Astrocyte (in vitro differentiated cells and primary cell): ENCODE data around the gene FFAR2. TPM values are rescaled to one million over a fixed set of nuclear protein-coding genes. Genes with fewer than 3 reads are reported as not detected.
"Not testable (repeated sequence)": the region's sequence is repeated elsewhere in the genome, so short reads cannot be mapped to it uniquely, and the experiment has no call there.

Source experiments
- DNase-seq: peaks from one replicate; pipeline ENCODE4 v3.0.0-alpha.2; 2010; ENCODE audit warnings: low read depth
- FAIRE-seq: peaks from 2 replicates; lab custom pipeline; 2011; peaks lifted over from hg19 to GRCh38; lab: Jason Lieb, UNC
- H2AFZ ChIP-seq: 2 replicates; pipeline ENCODE4 v1.6.0; 2012; ENCODE audit warnings: low read depth, low read length, inconsistent platforms
- H3K27ac ChIP-seq: 2 replicates; pipeline ENCODE4 v1.5.1; 2011; ENCODE audit warnings: low read depth, low read length, inconsistent platforms
- H3K27me3 ChIP-seq: 2 replicates; pipeline ENCODE4 v1.6.0; 2011; ENCODE audit warnings: low read length, inconsistent platforms; ENCODE audit not compliant: insufficient read depth
- H3K36me3 ChIP-seq: 2 replicates; pipeline ENCODE4 v1.5.1; 2011; ENCODE audit warnings: low read length, inconsistent platforms; ENCODE audit not compliant: insufficient read depth
- H3K4me1 ChIP-seq: 2 replicates; pipeline ENCODE4 v1.5.1; 2011; ENCODE audit warnings: low read length, inconsistent platforms; ENCODE audit not compliant: insufficient read depth
- H3K4me2 ChIP-seq: 2 replicates; pipeline ENCODE4 v1.6.0; 2012; ENCODE audit warnings: low read length, inconsistent platforms
- H3K4me3 ChIP-seq: 2 replicates; pipeline ENCODE4 v1.5.1; 2011; ENCODE audit warnings: low read depth, mild to moderate bottlenecking, low read length, inconsistent platforms; ENCODE audit not compliant: insufficient read depth
- H3K79me2 ChIP-seq: 2 replicates; pipeline ENCODE4 v1.6.0; 2012; ENCODE audit warnings: mild to moderate bottlenecking, low read length, inconsistent platforms; ENCODE audit not compliant: insufficient read depth
- H3K9ac ChIP-seq: 2 replicates; pipeline ENCODE4 v1.6.0; 2012; ENCODE audit warnings: mild to moderate bottlenecking, low read length, inconsistent platforms
- H3K9me3 ChIP-seq: 2 replicates; pipeline ENCODE4 v1.5.1; 2012; ENCODE audit warnings: low read depth, mild to moderate bottlenecking, low read length, inconsistent platforms; ENCODE audit not compliant: insufficient read depth
- H4K20me1 ChIP-seq: 2 replicates; pipeline ENCODE4 v1.6.0; 2012; ENCODE audit warnings: low read length, inconsistent platforms; ENCODE audit not compliant: insufficient read depth
- H3K27ac Mint-ChIP-seq: one replicate; pipeline ENCODE4 v1.8.0; 2021; ENCODE audit warnings: mild to moderate bottlenecking, mixed read lengths; ENCODE audit not compliant: unreplicated experiment
- H3K27me3 Mint-ChIP-seq: one replicate; pipeline ENCODE4 v1.8.0; 2021; ENCODE audit warnings: low read depth, mixed read lengths; ENCODE audit not compliant: unreplicated experiment
- H3K36me3 Mint-ChIP-seq: one replicate; pipeline ENCODE4 v1.8.0; 2021; ENCODE audit warnings: low read depth, mixed read lengths; ENCODE audit not compliant: unreplicated experiment
- H3K4me1 Mint-ChIP-seq: one replicate; pipeline ENCODE4 v1.8.0; 2021; ENCODE audit warnings: low read depth, mixed read lengths; ENCODE audit not compliant: unreplicated experiment
- H3K4me3 Mint-ChIP-seq: one replicate; pipeline ENCODE4 v1.8.0; 2021; ENCODE audit warnings: mild to moderate bottlenecking, moderate library complexity, mixed read lengths; ENCODE audit not compliant: unreplicated experiment
- H3K9me3 Mint-ChIP-seq: one replicate; pipeline ENCODE4 v1.8.0; 2021; ENCODE audit warnings: mild to moderate bottlenecking, mixed read lengths; ENCODE audit not compliant: unreplicated experiment
- EZH2 ChIP-seq: IDR thresholded peaks from 2 replicates; pipeline ENCODE4 v1.6.1; 2012; ENCODE audit warnings: mild to moderate bottlenecking, low read length, inconsistent platforms; ENCODE audit not compliant: insufficient read depth
- total RNA-seq: library from RNA; stranded (reverse); gene quantifications from 2 replicates; pipeline ENCODE4 v1.2.1, GENCODE V29; 2021
- TF ChIP-seq, protein P1 (sequence below): IDR thresholded peaks from 2 replicates; pipeline ENCODE4 v1.5.1; 2011; ENCODE audit warnings: low read depth, mild to moderate bottlenecking, inconsistent platforms, low read length, moderate library complexity; ENCODE audit not compliant: insufficient read depth

The FFAR2 gene
- total RNA-seq, 1 donor from 2014 or later, result not detected

DNA sequence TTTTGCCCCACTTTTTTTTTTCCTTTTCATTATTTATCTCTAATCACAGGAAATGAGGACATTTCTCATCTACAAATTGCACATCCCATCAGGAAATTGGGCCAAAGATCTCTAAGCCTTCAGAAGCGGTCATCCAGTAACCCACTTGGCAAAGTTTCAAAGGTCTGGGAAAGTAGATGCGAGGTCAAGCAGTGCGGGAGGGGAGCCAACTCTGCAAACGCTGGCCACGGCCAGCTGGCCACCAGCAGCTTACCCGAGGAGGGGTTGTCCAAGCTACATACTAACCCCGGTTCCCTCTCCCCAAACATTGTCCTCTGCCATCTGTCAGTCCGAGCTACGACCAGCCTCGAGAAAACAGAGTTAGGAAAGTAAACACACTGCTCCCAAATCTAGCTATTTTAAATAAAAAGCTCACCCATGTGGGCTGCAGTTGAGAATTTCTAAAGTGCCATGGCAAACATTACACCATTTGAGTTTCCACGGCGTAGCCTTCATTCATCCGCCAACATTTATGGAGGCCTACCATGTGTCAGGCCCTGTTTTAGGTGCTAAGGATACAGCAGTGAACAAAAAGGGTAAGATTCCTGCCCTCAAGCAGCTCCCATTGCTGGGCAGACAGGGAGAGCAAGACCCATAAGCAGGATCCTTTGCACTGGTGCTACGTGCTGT lies 11.5 kb downstream of the FFAR2 start:
- no peak for TF ChIP-seq EZH2
- TF ChIP-seq, protein P1, sequence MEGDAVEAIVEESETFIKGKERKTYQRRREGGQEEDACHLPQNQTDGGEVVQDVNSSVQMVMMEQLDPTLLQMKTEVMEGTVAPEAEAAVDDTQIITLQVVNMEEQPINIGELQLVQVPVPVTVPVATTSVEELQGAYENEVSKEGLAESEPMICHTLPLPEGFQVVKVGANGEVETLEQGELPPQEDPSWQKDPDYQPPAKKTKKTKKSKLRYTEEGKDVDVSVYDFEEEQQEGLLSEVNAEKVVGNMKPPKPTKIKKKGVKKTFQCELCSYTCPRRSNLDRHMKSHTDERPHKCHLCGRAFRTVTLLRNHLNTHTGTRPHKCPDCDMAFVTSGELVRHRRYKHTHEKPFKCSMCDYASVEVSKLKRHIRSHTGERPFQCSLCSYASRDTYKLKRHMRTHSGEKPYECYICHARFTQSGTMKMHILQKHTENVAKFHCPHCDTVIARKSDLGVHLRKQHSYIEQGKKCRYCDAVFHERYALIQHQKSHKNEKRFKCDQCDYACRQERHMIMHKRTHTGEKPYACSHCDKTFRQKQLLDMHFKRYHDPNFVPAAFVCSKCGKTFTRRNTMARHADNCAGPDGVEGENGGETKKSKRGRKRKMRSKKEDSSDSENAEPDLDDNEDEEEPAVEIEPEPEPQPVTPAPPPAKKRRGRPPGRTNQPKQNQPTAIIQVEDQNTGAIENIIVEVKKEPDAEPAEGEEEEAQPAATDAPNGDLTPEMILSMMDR, result no peak
- Histone ChIP-seq H4K20me1 (no peaks in the 10 kb centered on the region), H3K4me3 (no peak overlapping the region), H3K9ac (no peak overlapping the region), H3K36me3 (no peaks in the 10 kb centered on the region), H3K79me2 (no peaks in the 10 kb centered on the region), H3K27me3 (no peaks in the 10 kb centered on the region), H3K4me2 (no peak overlapping the region), H3K27ac (no peak overlapping the region), H3K4me1 (no peaks in the 10 kb centered on the region), H3K9me3 (no peaks in the 10 kb centered on the region), H2AFZ (no peak overlapping the region)
- Mint-ChIP-seq H3K36me3 (peaks cover 3% of the 10 kb centered on the region), H3K27me3 (peaks cover 27% of the 10 kb centered on the region), H3K27ac (no peak overlapping the region), H3K9me3 (no peaks in the 10 kb centered on the region), H3K4me1 (peaks cover 12% of the 10 kb centered on the region), H3K4me3 (no peak overlapping the region)
- FAIRE-seq (no peak), DNase-seq (no peak)

DNA sequence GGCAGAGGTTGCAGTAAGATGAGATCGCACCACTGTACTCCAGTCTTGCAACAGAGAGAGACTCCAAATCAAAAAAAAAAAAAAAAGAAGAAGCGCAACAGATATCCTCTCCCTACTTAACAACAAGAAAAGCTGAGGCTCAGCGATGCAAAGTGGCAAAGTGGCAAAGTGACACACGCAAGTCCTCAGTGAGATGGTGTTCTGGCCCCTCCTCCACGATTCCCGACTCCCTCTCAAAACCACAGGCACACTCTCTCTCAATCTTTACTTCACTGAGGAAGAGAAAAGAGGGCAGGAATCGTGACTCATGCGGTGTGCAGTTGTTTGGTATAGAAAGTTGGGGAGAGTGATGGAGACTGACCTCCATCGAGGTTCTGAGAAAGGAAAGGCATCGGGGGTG lies 12.6 kb downstream of the FFAR2 start:
- Histone ChIP-seq H4K20me1 (no peaks in the 10 kb centered on the region), H3K36me3 (no peaks in the 10 kb centered on the region), H3K27ac (no peak overlapping the region), H3K27me3 (no peaks in the 10 kb centered on the region), H3K4me1 (no peaks in the 10 kb centered on the region), H3K9me3 (no peaks in the 10 kb centered on the region), H3K79me2 (no peaks in the 10 kb centered on the region), H3K4me2 (no peak overlapping the region), H2AFZ (no peak overlapping the region), H3K9ac (no peak overlapping the region), H3K4me3 (no peak overlapping the region)
- H3K4me3 Mint-ChIP-seq, result no peak overlapping the region
- peaks cover 12% of the 10 kb centered on the region for H3K4me1 Mint-ChIP-seq
- H3K9me3 Mint-ChIP-seq, result no peaks in the 10 kb centered on the region
- no peak for FAIRE-seq
- no peak for DNase-seq
- TF ChIP-seq, protein P1, result no peak
- no peak for TF ChIP-seq EZH2
- no peak overlapping the region for H3K27ac Mint-ChIP-seq
- peaks cover 3% of the 10 kb centered on the region for H3K36me3 Mint-ChIP-seq
- peaks cover 34% of the 10 kb centered on the region for H3K27me3 Mint-ChIP-seq

DNA sequence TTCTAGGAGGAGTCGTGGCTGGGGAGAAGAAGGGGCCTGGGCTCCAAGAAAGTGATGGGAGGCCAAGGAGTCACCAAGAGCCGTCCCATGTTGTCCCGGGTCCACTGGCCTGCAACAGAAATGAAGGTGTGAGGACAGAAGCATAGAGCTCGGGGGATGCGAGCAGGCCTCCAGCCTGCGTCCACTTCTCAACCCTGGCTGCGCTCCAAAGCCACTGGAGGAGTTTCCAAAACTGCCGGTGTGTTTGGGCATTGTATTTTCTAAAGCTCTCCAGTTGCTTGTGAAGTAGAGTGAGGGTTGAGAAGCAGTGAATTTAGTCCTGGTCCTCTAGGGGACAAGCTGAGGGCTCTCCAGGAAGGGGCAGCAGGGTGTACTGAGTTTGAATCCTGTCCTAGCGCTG lies 13.0 kb downstream of the FFAR2 start:
- TF ChIP-seq EZH2, result no peak
- TF ChIP-seq, protein P1, result no peak
- Mint-ChIP-seq H3K9me3 (no peaks in the 10 kb centered on the region), H3K4me3 (no peak overlapping the region), H3K4me1 (peaks cover 12% of the 10 kb centered on the region), H3K27ac (no peak overlapping the region), H3K36me3 (peaks cover 3% of the 10 kb centered on the region), H3K27me3 (peaks cover 34% of the 10 kb centered on the region)
- Histone ChIP-seq H3K36me3 (no peaks in the 10 kb centered on the region), H3K27me3 (no peaks in the 10 kb centered on the region), H3K27ac (no peak overlapping the region), H2AFZ (no peak overlapping the region), H3K9ac (no peak overlapping the region), H4K20me1 (no peaks in the 10 kb centered on the region), H3K9me3 (no peaks in the 10 kb centered on the region), H3K4me3 (no peak overlapping the region), H3K4me2 (no peak overlapping the region), H3K79me2 (no peaks in the 10 kb centered on the region), H3K4me1 (no peaks in the 10 kb centered on the region)
- DNase-seq, result no peak
- no peak for FAIRE-seq

DNA sequence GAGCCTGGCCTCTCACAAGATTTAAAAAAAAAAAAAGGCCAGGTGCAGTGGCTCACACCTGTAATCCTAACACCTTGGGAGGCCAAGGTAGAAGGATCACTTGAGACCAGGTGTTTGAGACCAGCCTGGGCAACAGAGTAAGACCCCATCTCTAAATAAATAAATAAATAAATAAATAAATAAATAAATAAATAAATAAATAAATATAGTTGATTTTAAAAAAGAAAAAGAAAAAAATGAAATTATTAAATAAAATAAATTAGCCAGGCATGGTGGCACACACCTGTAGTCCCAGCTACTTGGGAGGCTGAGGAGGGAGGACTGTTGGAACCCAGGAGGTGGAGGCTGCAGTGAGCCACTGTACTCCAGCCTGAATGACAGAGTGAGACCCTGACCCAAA lies 13.7 kb downstream of the FFAR2 start:
- H3K4me1 ChIP-seq, H3K79me2 ChIP-seq, FAIRE-seq, H2AFZ ChIP-seq, H3K4me2 ChIP-seq, H3K9ac ChIP-seq, H3K9me3 Mint-ChIP-seq, H3K27ac ChIP-seq, H3K4me3 Mint-ChIP-seq, DNase-seq, H3K4me3 ChIP-seq, H3K9me3 ChIP-seq, H3K27ac Mint-ChIP-seq, H4K20me1 ChIP-seq, H3K27me3 ChIP-seq, H3K36me3 ChIP-seq, H3K36me3 Mint-ChIP-seq: not testable (repeated sequence)
- peaks cover 39% of the 10 kb centered on the region for H3K27me3 Mint-ChIP-seq
- H3K4me1 Mint-ChIP-seq, result peaks cover 12% of the 10 kb centered on the region
